OCI-LY1 (cell line): ENCODE measurements around the gene PTPRG.

Source experiments
- H2AFZ ChIP-seq: fragments of 200-600 bp; sonication (generic), shearing (Covaris generic); 2 replicates; pipeline ENCODE4 v1.6.0; 2014; ENCODE audit warnings: antibody characterized with exemption, mild to moderate bottlenecking, low read length
- H3F3A ChIP-seq: fragments of 200-600 bp; sonication (generic), shearing (Covaris generic); 2 replicates; pipeline ENCODE4 v1.6.0; 2014; ENCODE audit warnings: mild to moderate bottlenecking, antibody characterized with exemption, low read length, moderate library complexity; ENCODE audit not compliant: insufficient read depth
- H3K27ac ChIP-seq: fragments of 200-600 bp; sonication (generic); 2 replicates; pipeline ENCODE4 v1.5.1; 2014; ENCODE audit warnings: low read length, mixed run types, mild to moderate bottlenecking, low read depth; ENCODE audit not compliant: poor library complexity, severe bottlenecking
- H3K27me3 ChIP-seq: fragments of 200-600 bp; sonication (generic); 2 replicates; pipeline ENCODE4 v1.6.0; 2014; ENCODE audit warnings: antibody characterized with exemption, mild to moderate bottlenecking, low read length, moderate library complexity; ENCODE audit not compliant: insufficient read depth
- H3K36me3 ChIP-seq: fragments of 200-600 bp; sonication (generic); 2 replicates; pipeline ENCODE4 v1.6.1; 2014; ENCODE audit warnings: mild to moderate bottlenecking, antibody characterized with exemption, low read length, moderate library complexity, mixed read lengths; ENCODE audit not compliant: insufficient read depth
- H3K4me1 ChIP-seq: fragments of 200-600 bp; sonication (generic); 2 replicates; pipeline ENCODE4 v1.5.1; 2014; ENCODE audit warnings: mild to moderate bottlenecking, low read length, moderate library complexity; ENCODE audit not compliant: insufficient read depth, severe bottlenecking
- H3K4me2 ChIP-seq: fragments of 200-600 bp; sonication (generic), shearing (Covaris generic); 2 replicates; pipeline ENCODE4 v1.6.1; 2014; ENCODE audit warnings: low read length
- H3K4me3 ChIP-seq: fragments of 200-600 bp; sonication (generic); 2 replicates; pipeline ENCODE4 v1.5.1; 2014; ENCODE audit warnings: low read length, low read depth, mild to moderate bottlenecking, mixed read lengths; ENCODE audit not compliant: poor library complexity, severe bottlenecking
- H3K79me2 ChIP-seq: fragments of 200-600 bp; shearing (Covaris generic); 2 replicates; pipeline ENCODE4 v1.6.1; 2016; ENCODE audit warnings: mixed run types, low read length, mixed read lengths; ENCODE audit not compliant: insufficient read depth
- H3K9ac ChIP-seq: fragments of 200-600 bp; sonication (generic), shearing (Covaris generic); 2 replicates; pipeline ENCODE4 v1.6.1; 2014; ENCODE audit warnings: mild to moderate bottlenecking, low read length, mixed read lengths
- H3K9me2 ChIP-seq: fragments of 200-600 bp; sonication (generic), shearing (Covaris generic); 2 replicates; pipeline ENCODE4 v1.6.1; 2014; ENCODE audit warnings: low read depth, mild to moderate bottlenecking, low read length, mixed read lengths
- H3K9me3 ChIP-seq: fragments of 200-600 bp; shearing (Covaris generic); 2 replicates; pipeline ENCODE4 v1.6.1; 2014; ENCODE audit warnings: low read length, mixed read lengths
- H4K20me1 ChIP-seq: fragments of 200-600 bp; sonication (generic), shearing (Covaris generic); 2 replicates; pipeline ENCODE4 v1.6.0; 2016; ENCODE audit warnings: mild to moderate bottlenecking, low read length; ENCODE audit not compliant: insufficient read depth
- EZH2 ChIP-seq: fragments of 200-600 bp; sonication (generic), shearing (Covaris generic); IDR thresholded peaks from 2 replicates; pipeline ENCODE4 v1.8.0; 2017; ENCODE audit warnings: borderline replicate concordance, mixed run types, mild to moderate bottlenecking, antibody characterized with exemption, low read length, moderate library complexity, mixed read lengths
- TF ChIP-seq, protein P1 (sequence below): fragments of 200-600 bp; sonication (generic), shearing (Covaris generic); IDR thresholded peaks from 2 replicates; pipeline ENCODE4 v1.5.1; 2017; ENCODE audit warnings: mild to moderate bottlenecking, antibody characterized with exemption, low read length, moderate library complexity, mixed read lengths

The PTPRG gene

DNA sequence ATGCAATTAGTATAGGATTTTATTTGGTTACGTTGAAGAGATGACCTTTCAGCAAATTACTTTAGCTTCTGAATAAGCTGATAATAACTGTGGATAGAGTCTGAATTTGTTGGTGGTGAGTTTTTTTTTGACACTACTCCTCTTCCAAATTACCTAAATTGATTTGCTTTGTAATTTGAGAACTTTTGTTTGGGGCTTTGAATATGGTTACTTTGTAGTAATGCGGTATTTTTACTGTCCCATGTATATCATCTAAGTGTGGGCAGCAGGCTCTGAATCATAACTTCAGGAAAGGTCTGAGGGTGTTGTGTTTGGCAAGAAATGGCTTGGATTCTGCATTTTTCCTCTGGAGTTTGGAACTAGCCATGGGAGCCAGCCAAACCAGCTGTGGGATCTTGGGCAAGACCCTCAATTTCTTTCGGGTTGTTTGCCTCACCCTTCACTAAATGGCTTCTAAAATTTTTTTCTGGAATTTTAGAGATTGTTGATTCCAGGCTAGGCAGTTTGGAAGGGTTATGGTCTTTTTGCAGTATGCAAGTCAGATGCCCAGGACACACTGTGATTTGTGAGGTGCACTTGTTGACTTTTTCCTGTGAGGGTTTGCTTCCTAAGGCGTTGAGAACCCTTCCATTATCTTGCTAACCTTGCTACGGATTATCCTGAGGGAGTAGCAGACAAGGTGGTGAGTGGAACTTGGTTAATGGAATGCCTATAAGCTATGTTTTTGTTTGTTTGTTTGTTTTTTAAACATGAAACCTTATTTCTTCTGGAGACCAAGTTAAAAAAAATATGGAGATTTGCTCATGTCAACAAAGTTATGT, 10.4 kb downstream of the PTPRG start:
- Histone ChIP-seq H3K27me3 (no peaks in the 10 kb centered on the region), H3K36me3 (no peaks in the 10 kb centered on the region), H4K20me1 (no peaks in the 10 kb centered on the region), H3K9ac (no peak overlapping the region), H3K9me3 (no peaks in the 10 kb centered on the region), H3K27ac (no peak overlapping the region), H3F3A (no peaks in the 10 kb centered on the region), H3K4me2 (no peak overlapping the region), H3K4me1 (no peaks in the 10 kb centered on the region), H3K4me3 (no peak overlapping the region), H3K79me2 (no peaks in the 10 kb centered on the region), H3K9me2 (no peaks in the 10 kb centered on the region), H2AFZ (no peak overlapping the region)
- TF ChIP-seq EZH2, result no peak
- TF ChIP-seq, protein P1, sequence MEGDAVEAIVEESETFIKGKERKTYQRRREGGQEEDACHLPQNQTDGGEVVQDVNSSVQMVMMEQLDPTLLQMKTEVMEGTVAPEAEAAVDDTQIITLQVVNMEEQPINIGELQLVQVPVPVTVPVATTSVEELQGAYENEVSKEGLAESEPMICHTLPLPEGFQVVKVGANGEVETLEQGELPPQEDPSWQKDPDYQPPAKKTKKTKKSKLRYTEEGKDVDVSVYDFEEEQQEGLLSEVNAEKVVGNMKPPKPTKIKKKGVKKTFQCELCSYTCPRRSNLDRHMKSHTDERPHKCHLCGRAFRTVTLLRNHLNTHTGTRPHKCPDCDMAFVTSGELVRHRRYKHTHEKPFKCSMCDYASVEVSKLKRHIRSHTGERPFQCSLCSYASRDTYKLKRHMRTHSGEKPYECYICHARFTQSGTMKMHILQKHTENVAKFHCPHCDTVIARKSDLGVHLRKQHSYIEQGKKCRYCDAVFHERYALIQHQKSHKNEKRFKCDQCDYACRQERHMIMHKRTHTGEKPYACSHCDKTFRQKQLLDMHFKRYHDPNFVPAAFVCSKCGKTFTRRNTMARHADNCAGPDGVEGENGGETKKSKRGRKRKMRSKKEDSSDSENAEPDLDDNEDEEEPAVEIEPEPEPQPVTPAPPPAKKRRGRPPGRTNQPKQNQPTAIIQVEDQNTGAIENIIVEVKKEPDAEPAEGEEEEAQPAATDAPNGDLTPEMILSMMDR, result no peak

- TF ChIP-seq, protein P1, result no peak
- no peak for TF ChIP-seq EZH2
- H3K79me2 ChIP-seq, result no peaks in the 10 kb centered on the region
Observed at GRCh38 chr3:61572879-61573278, 11.5 kb downstream of the PTPRG start.

DNA sequence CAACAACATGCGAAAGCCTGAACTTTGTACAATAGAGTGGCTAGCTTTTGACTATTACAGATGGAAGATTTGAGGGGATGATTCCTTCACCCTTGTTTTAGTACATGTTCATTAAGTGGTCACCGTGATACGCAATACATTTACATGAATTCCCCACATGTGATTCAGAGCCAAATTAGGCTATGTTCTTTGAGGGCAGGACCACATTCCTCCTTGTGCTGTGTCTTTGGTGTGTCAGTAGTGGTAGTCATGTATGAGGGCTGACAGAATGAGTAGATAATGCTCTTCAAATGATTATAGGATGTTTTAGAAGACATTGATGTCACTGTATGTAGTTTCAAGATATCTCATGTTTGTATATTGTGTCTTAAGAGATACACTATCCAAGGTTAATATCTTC, 12.1 kb downstream of the PTPRG start:
- no peaks in the 10 kb centered on the region for H3K36me3 ChIP-seq
- no peaks in the 10 kb centered on the region for H4K20me1 ChIP-seq
- no peaks in the 10 kb centered on the region for H3K79me2 ChIP-seq
- H3K4me1 ChIP-seq, result no peaks in the 10 kb centered on the region
- H3K27me3 ChIP-seq, result no peaks in the 10 kb centered on the region
- no peak overlapping the region for H2AFZ ChIP-seq
- no peak overlapping the region for H3K4me2 ChIP-seq
- H3K4me3 ChIP-seq, result no peak overlapping the region
- no peaks in the 10 kb centered on the region for H3K9me3 ChIP-seq
- H3K9me2 ChIP-seq, result no peaks in the 10 kb centered on the region
- TF ChIP-seq, protein P1, result no peak
- TF ChIP-seq EZH2, result no peak
- no peaks in the 10 kb centered on the region for H3F3A ChIP-seq
- H3K27ac ChIP-seq, result no peak overlapping the region
- no peak overlapping the region for H3K9ac ChIP-seq

More at GRCh38 chr3:61572879-61573278, 11.5 kb downstream of the PTPRG start:
- no peak overlapping the region for H3K9ac ChIP-seq
- no peak overlapping the region for H2AFZ ChIP-seq
- no peak overlapping the region for H3K27ac ChIP-seq
- H3K9me3 ChIP-seq, result no peaks in the 10 kb centered on the region
- no peak overlapping the region for H3K4me2 ChIP-seq
- no peaks in the 10 kb centered on the region for H3K36me3 ChIP-seq
- no peaks in the 10 kb centered on the region for H3K4me1 ChIP-seq
- no peak overlapping the region for H3K4me3 ChIP-seq
- H3K27me3 ChIP-seq, result no peaks in the 10 kb centered on the region
- H3F3A ChIP-seq, result no peaks in the 10 kb centered on the region
- no peaks in the 10 kb centered on the region for H4K20me1 ChIP-seq
- H3K9me2 ChIP-seq, result no peaks in the 10 kb centered on the region
